Right renal pelvis (tissue), 4 donors: ENCODE results near the gene MAP1LC3B2. TPM values are rescaled to one million over a fixed set of nuclear protein-coding genes. Genes with fewer than 3 reads are reported as not detected.
"Not testable (repeated sequence)": the region's sequence is repeated elsewhere in the genome, so short reads cannot be mapped to it uniquely, and the experiment has no call there.

Experiments
- DNase-seq, 4 donors: peaks; one replicate each; pipeline ENCODE4 v3.0.0-alpha.2; 2013; ENCODE audit warnings: low read depth in 4 of 4, low spot score in 3 of 4, missing footprints in 1 of 4
- polyA plus RNA-seq, 4 donors: library from polyadenylated mRNA; unstranded; fragments of 120-200 nt; gene quantifications; one replicate each; pipeline ENCODE4 v1.2.1, GENCODE V29; 2013; ENCODE audit not compliant: insufficient read length in 4 of 4

MAP1LC3B2 gene
- polyA plus RNA-seq, 4 donors: 3.6 to 11.1 (median 8.0) TPM

- DNase-seq: no peak
Measured at GRCh38 chr12:116556964-116557698, 2.0 kb upstream of the MAP1LC3B2 start.

- no peak for DNase-seq
Measured at GRCh38 chr12:116558280-116559161, 660 bp upstream of the MAP1LC3B2 start.

- no peak for DNase-seq
Measured at GRCh38 chr12:116561181-116561821, 2.1 kb downstream of the MAP1LC3B2 start.

GRCh38 chr12:116562090-116562489 lies 2.9 kb downstream of the MAP1LC3B2 start:
- DNase-seq: no peak

GRCh38 chr12:116563262-116563661 lies 4.1 kb downstream of the MAP1LC3B2 start:
- no peak for DNase-seq

GRCh38 chr12:116564080-116564479 lies 4.9 kb downstream of the MAP1LC3B2 start:
- no peak for DNase-seq

- not testable (repeated sequence) for DNase-seq
Measured at GRCh38 chr12:116565221-116565620, 6.0 kb downstream of the MAP1LC3B2 start.

GRCh38 chr12:116565963-116566362 lies 6.8 kb downstream of the MAP1LC3B2 start:
- no peak for DNase-seq

GRCh38 chr12:116568203-116568602 lies 9.0 kb downstream of the MAP1LC3B2 start:
- no peak for DNase-seq

GRCh38 chr12:116571089-116571488 lies 11.9 kb downstream of the MAP1LC3B2 start:
- no peak for DNase-seq

- DNase-seq: no peak
Measured at GRCh38 chr12:116573776-116574175, 14.6 kb downstream of the MAP1LC3B2 start.

GRCh38 chr12:116575754-116576153 lies 16.6 kb downstream of the MAP1LC3B2 start:
- DNase-seq: not testable (repeated sequence)

GRCh38 chr12:116577154-116577561 lies 18.0 kb downstream of the MAP1LC3B2 start:
- no peak for DNase-seq

- DNase-seq: no peak
Measured at GRCh38 chr12:116578051-116578450, 18.9 kb downstream of the MAP1LC3B2 start.

GRCh38 chr12:116582610-116583009 lies 23.4 kb downstream of the MAP1LC3B2 start:
- no peak for DNase-seq

- no peak for DNase-seq
Measured at GRCh38 chr12:116583129-116583694, 24.0 kb downstream of the MAP1LC3B2 start.

- no peak for DNase-seq
Measured at GRCh38 chr12:116587270-116587669, 28.1 kb downstream of the MAP1LC3B2 start.

GRCh38 chr12:116588390-116589028 lies 29.3 kb downstream of the MAP1LC3B2 start:
- DNase-seq: no peak

GRCh38 chr12:116589581-116589980 lies 30.4 kb downstream of the MAP1LC3B2 start:
- no peak for DNase-seq

- DNase-seq: no peak
Measured at GRCh38 chr12:116590561-116590960, 31.4 kb downstream of the MAP1LC3B2 start.
